Occipital lobe (tissue), 2 donors: ENCODE results near the gene ZSWIM9. TPM values are rescaled to one million over a fixed set of nuclear protein-coding genes. Genes with fewer than 3 reads are reported as not detected.

Experiments used
- DNase-seq: peaks from one replicate; lab custom pipeline; 2025; lab: John Stamatoyannopoulos, UW
- total RNA-seq: library from RNA; depleted of rRNA; stranded (reverse); fragments of >200 nt; gene quantifications from one replicate; pipeline ENCODE4 v1.2.3, GENCODE V29; 2014

Gene ZSWIM9
- 2.8 TPM for total RNA-seq

- DNase-seq: peak; percentile 97
Observed at GRCh38 chr19:48169939-48170803, at the start of gene ZSWIM9, which contains the start of gene LIG1. Gene ZSWIM9, plus strand, starts transcription at chr19:48170680. Its CDS starts 1,123 bp downstream, at chr19:48171803. Gene LIG1, minus strand, starts transcription at chr19:48170344. Its CDS starts 4,778 bp downstream, at chr19:48165566.

- DNase-seq: no peak
Observed at GRCh38 chr19:48121066-48121465, 49.4 kb upstream of the ZSWIM9 start.

- DNase-seq: no peak
Observed at GRCh38 chr19:48121909-48122371, 48.5 kb upstream of the ZSWIM9 start.

GRCh38 chr19:48122421-48122820 lies 48.1 kb upstream of the ZSWIM9 start:
- no peak for DNase-seq

GRCh38 chr19:48123907-48124651 lies 46.4 kb upstream of the ZSWIM9 start:
- no peak for DNase-seq

- DNase-seq: no peak
Observed at GRCh38 chr19:48127561-48127960, 42.9 kb upstream of the ZSWIM9 start.

- no peak for DNase-seq
Observed at GRCh38 chr19:48133094-48133493, 37.4 kb upstream of the ZSWIM9 start.

GRCh38 chr19:48135411-48135810 lies 35.1 kb upstream of the ZSWIM9 start:
- DNase-seq: no peak

- no peak for DNase-seq
Observed at GRCh38 chr19:48136547-48136946, 33.9 kb upstream of the ZSWIM9 start.

GRCh38 chr19:48137411-48137810 lies 33.1 kb upstream of the ZSWIM9 start:
- DNase-seq: no peak

- no peak for DNase-seq
Observed at GRCh38 chr19:48139053-48139452, 31.4 kb upstream of the ZSWIM9 start.

GRCh38 chr19:48147597-48148175 lies 22.8 kb upstream of the ZSWIM9 start:
- DNase-seq: no peak

- DNase-seq: no peak
Observed at GRCh38 chr19:48148576-48148975, 21.9 kb upstream of the ZSWIM9 start.

- DNase-seq: no peak
Observed at GRCh38 chr19:48149430-48149829, 21.1 kb upstream of the ZSWIM9 start.

- DNase-seq: peak; percentile 52
Observed at GRCh38 chr19:48152551-48152950, 17.9 kb upstream of the ZSWIM9 start.

- no peak for DNase-seq
Observed at GRCh38 chr19:48154003-48154402, 16.5 kb upstream of the ZSWIM9 start.

- DNase-seq: no peak
Observed at GRCh38 chr19:48158210-48158790, 12.2 kb upstream of the ZSWIM9 start.

- no peak for DNase-seq
Observed at GRCh38 chr19:48168689-48169088, 1.8 kb upstream of the ZSWIM9 start.

GRCh38 chr19:48169578-48169938 lies 922 bp upstream of the ZSWIM9 start:
- peak; percentile 21 for DNase-seq

- DNase-seq: no peak
Observed at GRCh38 chr19:48170817-48171347, 402 bp downstream of the ZSWIM9 start.

- no peak for DNase-seq
Observed at GRCh38 chr19:48171710-48172109, 1.2 kb downstream of the ZSWIM9 start.
